NB4 (cell line): ENCODE results near the gene PTGES3L.

Source experiments
- CTCF ChIP-seq: IDR thresholded peaks from one replicate; pipeline ENCODE4 v1.5.1; 2012; ENCODE audit warnings: low read depth, low read length
- POLR2A ChIP-seq: IDR thresholded peaks from 2 replicates; pipeline ENCODE4 v1.6.1; 2011; ENCODE audit warnings: mild to moderate bottlenecking; ENCODE audit not compliant: insufficient read length; ENCODE audit errors: extremely low read depth
- TF ChIP-seq, protein P1 (sequence below): IDR thresholded peaks from 2 replicates; pipeline ENCODE4 v1.6.1; 2011; ENCODE audit warnings: low read depth, low read length

DNA sequence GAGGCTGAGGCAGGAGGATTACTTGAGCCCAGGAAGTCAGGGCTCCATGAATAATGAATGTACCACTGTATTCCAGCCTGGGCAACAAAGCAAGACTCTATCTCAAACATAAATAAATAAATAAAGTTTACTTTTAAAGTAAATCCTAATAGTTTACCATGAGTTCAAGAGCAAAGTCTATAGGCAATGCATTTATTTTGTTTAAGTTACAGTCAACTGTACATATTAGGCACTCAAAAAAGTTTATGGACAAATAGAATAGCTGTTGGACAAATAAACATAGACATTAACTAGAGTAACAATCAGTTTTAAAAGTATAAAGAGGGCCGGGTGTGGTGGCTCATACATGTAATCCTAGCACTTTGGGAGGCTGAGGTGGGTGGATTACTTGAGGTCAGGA is 12.0 kb downstream of the PTGES3L start:
- TF ChIP-seq, protein P1, sequence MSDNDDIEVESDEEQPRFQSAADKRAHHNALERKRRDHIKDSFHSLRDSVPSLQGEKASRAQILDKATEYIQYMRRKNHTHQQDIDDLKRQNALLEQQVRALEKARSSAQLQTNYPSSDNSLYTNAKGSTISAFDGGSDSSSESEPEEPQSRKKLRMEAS = no peak
- TF ChIP-seq POLR2A = no peak
- TF ChIP-seq CTCF = no peak
